Dendritic cell treated with granulocyte-macrophage colony-stimulating factor and Interleukin-4, amounts not matched to agents 40 ng/mL and 50 ng/mL, for 4 days (primary cell): Measurements from ENCODE around the gene CNTFR.

Experiments
- H3K27ac Mint-ChIP-seq: one replicate; pipeline ENCODE4 v1.8.0; 2022; ENCODE audit warnings: mild to moderate bottlenecking, mixed read lengths
- H3K27me3 Mint-ChIP-seq: one replicate; pipeline ENCODE4 v1.8.0; 2022; ENCODE audit warnings: mild to moderate bottlenecking, mixed read lengths
- H3K36me3 Mint-ChIP-seq: one replicate; pipeline ENCODE4 v1.8.0; 2022; ENCODE audit warnings: low read depth, mixed read lengths
- H3K4me1 Mint-ChIP-seq: one replicate; pipeline ENCODE4 v1.8.0; 2022; ENCODE audit warnings: low read depth, mixed read lengths
- H3K4me3 Mint-ChIP-seq: one replicate; pipeline ENCODE4 v1.8.0; 2022; ENCODE audit warnings: mild to moderate bottlenecking, moderate library complexity, mixed read lengths
- H3K9me3 Mint-ChIP-seq: one replicate; pipeline ENCODE4 v1.8.0; 2022; ENCODE audit warnings: mixed read lengths
- intact Hi-C: fragments of 100-400 bp; cut with micrococcal nuclease; formaldehyde crosslinking; loops from one replicate; pipeline ENCODE4 v1.15.0; 2022

CNTFR gene

DNA sequence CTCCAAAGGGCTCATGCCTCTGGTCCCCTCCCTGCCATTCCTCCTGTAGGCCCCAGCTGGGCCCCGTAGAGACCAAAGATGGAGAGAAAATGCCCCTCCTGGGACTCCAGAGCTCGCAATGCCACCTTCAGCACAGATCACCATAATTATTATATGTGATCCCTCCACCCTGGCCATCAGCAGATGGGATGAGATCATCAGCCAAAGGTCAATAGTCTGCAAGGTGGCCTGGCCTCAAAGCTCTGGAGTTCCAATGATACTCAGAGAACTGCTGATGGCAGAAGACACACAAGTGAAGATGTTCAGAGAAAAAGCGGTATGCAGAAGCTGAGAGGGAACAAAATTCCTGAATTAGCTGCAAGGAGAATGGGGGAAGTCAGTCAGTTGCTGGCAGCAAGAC lies 17.4 kb upstream of the CNTFR start:
- Mint-ChIP-seq H3K36me3 (peaks cover 8% of the 10 kb centered on the region), H3K27ac (no peak overlapping the region), H3K4me1 (peaks cover 15% of the 10 kb centered on the region), H3K4me3 (no peak overlapping the region), H3K9me3 (no peaks in the 10 kb centered on the region), H3K27me3 (peaks cover 14% of the 10 kb centered on the region)
- intact Hi-C loops = no loop called here

DNA sequence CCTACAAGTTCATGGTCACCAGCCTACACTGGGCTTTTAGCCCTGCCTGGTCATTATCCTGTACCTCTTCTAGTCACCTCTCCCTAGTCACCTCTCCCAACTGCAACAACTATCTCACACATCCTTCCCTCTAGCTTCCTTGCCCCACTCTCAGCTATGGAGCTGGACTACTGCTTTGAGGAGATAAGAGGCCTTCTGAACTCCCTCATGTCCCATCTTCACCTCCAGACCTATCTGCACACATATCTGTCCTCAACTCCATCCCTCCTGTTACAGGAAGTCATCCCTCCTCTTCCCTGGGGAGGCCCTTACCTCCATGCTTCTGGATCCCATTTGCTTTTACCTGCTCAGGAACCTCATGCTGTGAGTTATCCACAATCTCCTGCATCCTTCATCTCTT lies 16.7 kb upstream of the CNTFR start:
- Mint-ChIP-seq H3K4me3 (no peak overlapping the region), H3K9me3 (no peaks in the 10 kb centered on the region), H3K27me3 (peaks cover 20% of the 10 kb centered on the region), H3K36me3 (peaks cover under 1% of the 10 kb centered on the region), H3K27ac (no peak overlapping the region), H3K4me1 (peaks cover 10% of the 10 kb centered on the region)
- intact Hi-C loops = no loop called here

DNA sequence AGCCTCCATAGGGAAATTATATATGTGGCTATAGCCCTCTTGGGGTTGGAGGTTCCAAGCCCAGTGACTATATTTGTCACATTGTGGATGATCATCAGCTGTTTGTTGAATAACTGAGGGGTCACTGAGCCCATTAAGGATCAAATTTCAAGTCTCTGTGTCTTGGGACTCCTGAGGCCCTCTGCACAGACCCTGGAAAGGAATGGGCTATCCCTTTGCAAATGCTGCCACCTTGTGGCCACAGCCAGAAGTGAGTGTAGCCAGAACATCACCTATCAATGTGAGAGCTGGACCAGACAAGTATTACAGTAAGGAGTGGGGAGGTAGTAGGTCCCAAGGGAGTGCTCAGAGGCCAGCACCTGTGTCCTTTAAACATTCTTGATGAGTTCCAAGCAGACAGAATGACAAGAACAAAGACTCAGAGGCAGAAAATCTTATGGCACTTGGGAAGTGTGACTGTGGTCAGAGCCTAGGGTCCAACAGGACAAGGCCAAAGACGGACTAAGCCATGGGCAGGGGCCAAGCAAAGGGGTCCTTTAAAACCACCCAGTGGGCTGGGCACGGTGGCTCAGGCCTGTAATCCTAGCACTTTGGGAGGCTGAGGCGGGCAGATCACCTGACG lies 14.2 kb upstream of the CNTFR start:
- H3K9me3 Mint-ChIP-seq = no peaks in the 10 kb centered on the region
- no peak overlapping the region for H3K27ac Mint-ChIP-seq
- no peaks in the 10 kb centered on the region for H3K4me1 Mint-ChIP-seq
- H3K4me3 Mint-ChIP-seq = no peak overlapping the region
- peaks cover 26% of the 10 kb centered on the region for H3K27me3 Mint-ChIP-seq
- no peaks in the 10 kb centered on the region for H3K36me3 Mint-ChIP-seq
- intact Hi-C loops = loop anchor here (1.0 kb wide), 2 partner anchors 41 to 55 kb away; no protein-coding TSS in a partner anchor

DNA sequence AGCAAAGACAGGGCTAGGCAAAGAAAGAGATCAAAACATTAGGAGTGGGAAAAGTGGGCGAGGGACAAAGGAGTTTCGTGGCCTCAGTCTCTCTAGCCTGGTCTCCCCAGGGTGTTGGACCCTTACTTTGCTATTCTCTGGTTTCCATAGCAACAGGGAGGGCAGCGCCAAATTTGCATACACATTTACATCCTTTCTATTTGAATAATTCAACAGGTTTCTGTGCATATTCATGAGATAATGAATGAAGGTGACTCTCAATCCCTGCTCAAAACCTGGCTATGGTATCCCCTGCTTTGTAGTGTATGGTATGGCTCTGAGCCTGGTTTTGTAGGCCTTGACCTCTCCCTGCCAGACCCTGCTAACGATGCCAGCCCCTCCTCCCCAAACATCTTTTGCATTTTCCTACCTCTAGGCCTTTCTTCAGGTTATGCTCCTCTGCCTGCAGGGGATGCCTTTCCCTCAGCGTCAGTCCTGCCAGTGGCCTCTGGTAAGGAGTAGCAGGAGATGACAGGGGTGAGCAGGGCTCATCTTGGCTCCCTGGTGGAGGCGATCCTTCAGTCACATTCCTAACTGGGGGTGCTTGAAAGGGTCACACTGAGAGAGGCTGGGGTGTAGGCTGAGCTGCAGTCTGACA lies 12.5 kb upstream of the CNTFR start:
- no peaks in the 10 kb centered on the region for H3K9me3 Mint-ChIP-seq
- H3K27me3 Mint-ChIP-seq = peaks cover 32% of the 10 kb centered on the region
- intact Hi-C loops = no loop called here
- H3K4me1 Mint-ChIP-seq = no peaks in the 10 kb centered on the region
- H3K4me3 Mint-ChIP-seq = no peak overlapping the region
- no peaks in the 10 kb centered on the region for H3K36me3 Mint-ChIP-seq
- H3K27ac Mint-ChIP-seq = no peak overlapping the region

DNA sequence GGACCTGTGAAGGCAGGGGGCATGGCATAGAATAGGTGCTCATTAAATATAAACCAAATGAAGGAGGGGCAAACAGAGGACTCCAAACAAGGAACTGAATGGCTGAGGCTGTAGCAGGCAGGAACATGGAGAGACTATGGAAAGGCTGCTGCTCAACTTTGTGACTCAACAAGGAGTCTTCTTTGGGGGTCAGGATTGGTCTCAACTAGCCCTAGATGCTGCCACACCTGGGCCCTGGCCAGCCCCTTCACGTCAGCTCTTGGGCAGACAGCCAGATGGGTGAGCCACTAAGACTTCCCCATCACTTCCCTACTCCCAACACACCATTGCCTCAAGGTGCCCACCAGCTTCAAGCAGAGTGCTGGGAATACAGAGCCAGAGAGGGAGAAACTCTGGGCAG lies 11.4 kb upstream of the CNTFR start:
- H3K4me3 Mint-ChIP-seq = no peak overlapping the region
- no peaks in the 10 kb centered on the region for H3K9me3 Mint-ChIP-seq
- intact Hi-C loops = no loop called here
- no peaks in the 10 kb centered on the region for H3K4me1 Mint-ChIP-seq
- no peaks in the 10 kb centered on the region for H3K36me3 Mint-ChIP-seq
- no peak overlapping the region for H3K27ac Mint-ChIP-seq
- peaks cover 40% of the 10 kb centered on the region for H3K27me3 Mint-ChIP-seq

DNA sequence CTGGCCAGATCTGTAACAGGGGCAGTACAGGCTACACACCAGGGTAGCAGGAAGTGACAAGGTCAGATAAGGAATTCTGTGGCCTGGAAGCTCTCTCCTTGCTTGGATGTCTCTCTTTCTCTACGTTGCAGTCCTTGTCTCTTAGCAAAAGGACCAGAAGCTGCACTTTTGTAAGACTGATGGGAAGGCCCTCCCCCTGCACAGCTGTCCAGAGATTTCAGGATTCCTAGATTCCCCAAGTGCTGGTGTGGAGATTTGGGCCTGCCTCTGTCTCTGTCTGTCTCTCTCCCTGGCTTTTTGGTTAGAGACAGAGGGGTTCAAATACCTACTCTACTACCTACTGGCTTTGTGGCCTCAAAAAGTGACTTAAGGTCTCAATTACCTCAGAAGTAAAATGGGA lies 10.0 kb upstream of the CNTFR start:
- Mint-ChIP-seq H3K4me1 (no peaks in the 10 kb centered on the region), H3K27ac (no peak overlapping the region), H3K4me3 (no peak overlapping the region), H3K27me3 (peaks cover 33% of the 10 kb centered on the region), H3K9me3 (no peaks in the 10 kb centered on the region), H3K36me3 (no peaks in the 10 kb centered on the region)
- intact Hi-C loops = no loop called here

DNA sequence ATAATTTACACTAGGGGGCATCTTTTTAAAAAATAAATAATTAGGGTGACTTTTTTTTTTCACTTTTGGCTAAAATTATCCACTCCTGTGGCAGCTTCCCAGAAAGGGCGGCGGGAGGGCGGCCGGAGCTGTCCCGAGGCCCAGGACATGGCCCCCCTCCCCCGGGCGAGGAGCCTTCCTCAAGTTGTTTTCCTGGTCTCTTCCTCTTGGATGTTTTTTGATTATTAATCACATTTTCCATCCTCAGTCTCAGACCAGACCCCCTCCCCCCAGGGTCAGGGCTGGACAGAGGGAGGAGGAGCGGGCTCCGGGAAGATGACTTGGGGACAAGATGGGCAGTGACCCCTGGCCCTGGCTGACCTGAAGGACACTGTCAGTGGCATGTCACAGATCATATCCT lies 4.7 kb upstream of the CNTFR start:
- peaks cover 41% of the 10 kb centered on the region for H3K4me1 Mint-ChIP-seq
- H3K27me3 Mint-ChIP-seq = peaks cover 64% of the 10 kb centered on the region
- H3K4me3 Mint-ChIP-seq = no peak overlapping the region

DNA sequence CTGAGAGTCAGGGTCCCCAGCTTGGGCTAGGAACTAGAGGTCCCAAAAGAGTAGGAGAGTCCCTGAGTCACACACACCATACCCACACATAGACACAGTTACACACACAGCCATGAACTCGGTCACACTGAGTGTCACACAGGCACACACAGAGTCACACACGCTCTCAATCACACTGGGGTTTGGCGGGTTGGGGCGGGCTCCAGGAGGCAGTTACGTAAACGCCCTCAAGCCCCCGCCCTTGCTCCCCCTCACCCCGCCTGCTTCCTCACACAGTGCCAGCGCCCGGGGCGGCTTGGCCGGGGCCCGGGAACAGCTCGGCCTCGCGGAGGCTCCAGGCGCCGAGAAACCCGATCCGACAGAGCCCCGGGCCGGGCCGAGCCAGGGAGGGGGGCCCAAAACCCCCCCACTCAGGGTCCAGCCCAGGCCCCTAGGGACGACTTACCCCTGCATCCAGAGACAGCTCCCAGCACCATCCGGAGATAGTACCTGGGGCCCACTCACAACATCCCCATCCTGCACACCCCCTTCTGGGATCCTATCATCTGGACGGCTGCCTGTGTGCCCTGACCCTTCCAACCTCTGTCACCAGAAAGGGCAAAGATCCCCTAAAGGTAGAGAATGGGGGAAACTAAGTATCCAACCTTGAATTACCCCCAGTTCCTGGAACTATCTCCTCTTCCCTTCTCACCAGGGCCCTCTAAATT lies 3.5 kb upstream of the CNTFR start:
- no peak overlapping the region for H3K4me3 Mint-ChIP-seq
- H3K9me3 Mint-ChIP-seq = no peaks in the 10 kb centered on the region
- no peaks in the 10 kb centered on the region for H3K36me3 Mint-ChIP-seq
- peak overlapping the region; percentile 6 for H3K27ac Mint-ChIP-seq
- H3K27me3 Mint-ChIP-seq = peaks cover 73% of the 10 kb centered on the region
- peaks cover 48% of the 10 kb centered on the region for H3K4me1 Mint-ChIP-seq
- intact Hi-C loops = loop anchor here (5.0 kb wide), 1 partner anchor 156 kb away; no protein-coding TSS in a partner anchor

More for the DNA sequence above, 4.7 kb upstream of the CNTFR start:
- Mint-ChIP-seq H3K27ac (no peak overlapping the region), H3K36me3 (no peaks in the 10 kb centered on the region), H3K9me3 (no peaks in the 10 kb centered on the region)
- intact Hi-C loops = loop anchor here (5.0 kb wide), 1 partner anchor 157 kb away; no protein-coding TSS in a partner anchor

DNA sequence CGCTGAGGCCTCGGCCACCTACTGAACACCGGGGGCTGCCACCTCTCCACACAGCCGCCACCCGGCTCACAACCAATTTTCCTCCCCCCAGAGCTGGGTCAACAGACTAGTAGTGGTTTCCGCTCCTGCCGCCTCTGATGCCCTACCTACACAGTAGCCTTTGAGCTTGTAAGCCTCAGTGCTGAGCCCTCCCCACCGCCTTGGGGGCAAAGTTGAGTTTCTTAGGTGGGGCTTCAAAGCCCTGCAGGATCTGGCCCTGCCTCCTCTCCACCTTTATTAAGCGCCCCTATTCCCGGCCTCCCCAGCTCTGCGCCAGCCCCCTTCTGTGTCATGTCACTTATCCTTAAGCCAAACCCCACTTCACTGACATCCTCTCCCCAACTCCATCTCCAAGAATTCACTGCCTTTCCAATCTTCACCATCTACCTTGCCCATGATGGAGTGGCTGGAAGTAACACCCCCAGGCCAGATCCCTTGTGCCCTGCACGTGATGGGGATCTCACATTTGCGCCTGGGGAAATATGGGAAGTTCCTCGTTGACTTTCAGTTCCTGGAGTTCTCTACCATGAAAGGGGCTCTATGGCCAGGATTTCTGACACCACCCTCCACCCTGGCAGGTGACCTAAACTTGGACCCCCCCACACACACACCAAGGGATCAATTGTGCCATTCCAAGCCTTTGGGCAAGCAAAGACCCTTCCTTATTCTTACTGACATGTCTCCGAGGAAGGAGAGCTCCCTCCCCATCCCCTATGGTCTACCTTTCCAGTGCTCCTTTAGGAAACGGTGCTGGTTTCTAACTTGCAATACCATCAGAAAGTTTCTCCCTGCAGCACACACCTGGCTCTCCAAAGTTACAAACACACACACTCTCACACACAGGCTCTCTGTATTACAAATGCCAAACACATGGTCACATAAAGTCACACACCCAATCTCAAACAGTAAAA lies 2.7 kb upstream of the CNTFR start:
- H3K4me3 Mint-ChIP-seq = no peak overlapping the region

DNA sequence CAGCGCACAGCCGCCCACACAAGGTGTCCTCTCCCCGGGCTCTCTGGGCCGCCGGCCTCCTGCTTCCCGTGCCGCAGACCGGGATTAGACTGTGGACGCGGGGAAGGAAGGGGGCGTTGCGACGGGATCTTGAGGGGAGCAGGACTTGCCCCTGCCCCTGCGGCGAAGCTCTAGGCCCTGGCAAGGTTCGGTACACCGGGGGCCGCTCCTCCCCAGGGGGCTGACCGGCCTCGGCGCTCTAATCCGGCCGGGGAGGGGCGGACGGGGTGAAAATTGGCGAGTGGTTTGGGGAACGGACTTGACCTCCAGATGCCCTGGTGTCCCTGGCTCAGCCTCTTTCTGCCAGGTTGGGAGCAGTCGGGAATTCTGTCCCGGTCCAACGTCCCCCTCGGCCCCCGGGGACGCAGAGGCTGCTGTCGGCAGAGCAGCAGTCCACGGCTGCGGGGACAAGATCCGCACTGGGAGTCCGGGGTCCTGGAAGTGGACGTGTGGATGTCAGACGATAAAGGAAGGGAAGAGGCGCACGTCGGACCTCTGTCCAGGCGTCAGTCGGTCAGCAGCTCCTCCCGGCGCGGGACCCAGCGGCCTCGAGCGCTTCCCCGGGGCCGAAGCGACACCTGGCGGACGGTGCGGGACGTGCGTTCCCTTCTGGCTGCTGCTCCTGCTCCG lies 1.9 kb upstream of the CNTFR start:
- no peaks in the 10 kb centered on the region for H3K36me3 Mint-ChIP-seq
- peaks cover 78% of the 10 kb centered on the region for H3K27me3 Mint-ChIP-seq
- intact Hi-C loops = loop anchor here (2.0 to 5.0 kb wide), 2 partner anchors 43 to 154 kb away; no protein-coding TSS in a partner anchor
- H3K4me1 Mint-ChIP-seq = peaks cover 48% of the 10 kb centered on the region
- no peaks in the 10 kb centered on the region for H3K9me3 Mint-ChIP-seq
- H3K4me3 Mint-ChIP-seq = peak overlapping the region; percentile 75
- H3K27ac Mint-ChIP-seq = no peak overlapping the region

More for the DNA sequence above, 2.7 kb upstream of the CNTFR start:
- Mint-ChIP-seq H3K27ac (no peak overlapping the region), H3K36me3 (no peaks in the 10 kb centered on the region), H3K4me1 (peaks cover 48% of the 10 kb centered on the region), H3K9me3 (no peaks in the 10 kb centered on the region), H3K27me3 (peaks cover 76% of the 10 kb centered on the region)
- intact Hi-C loops = loop anchor here (2.0 to 5.0 kb wide), 2 partner anchors 43 to 155 kb away; no protein-coding TSS in a partner anchor

DNA sequence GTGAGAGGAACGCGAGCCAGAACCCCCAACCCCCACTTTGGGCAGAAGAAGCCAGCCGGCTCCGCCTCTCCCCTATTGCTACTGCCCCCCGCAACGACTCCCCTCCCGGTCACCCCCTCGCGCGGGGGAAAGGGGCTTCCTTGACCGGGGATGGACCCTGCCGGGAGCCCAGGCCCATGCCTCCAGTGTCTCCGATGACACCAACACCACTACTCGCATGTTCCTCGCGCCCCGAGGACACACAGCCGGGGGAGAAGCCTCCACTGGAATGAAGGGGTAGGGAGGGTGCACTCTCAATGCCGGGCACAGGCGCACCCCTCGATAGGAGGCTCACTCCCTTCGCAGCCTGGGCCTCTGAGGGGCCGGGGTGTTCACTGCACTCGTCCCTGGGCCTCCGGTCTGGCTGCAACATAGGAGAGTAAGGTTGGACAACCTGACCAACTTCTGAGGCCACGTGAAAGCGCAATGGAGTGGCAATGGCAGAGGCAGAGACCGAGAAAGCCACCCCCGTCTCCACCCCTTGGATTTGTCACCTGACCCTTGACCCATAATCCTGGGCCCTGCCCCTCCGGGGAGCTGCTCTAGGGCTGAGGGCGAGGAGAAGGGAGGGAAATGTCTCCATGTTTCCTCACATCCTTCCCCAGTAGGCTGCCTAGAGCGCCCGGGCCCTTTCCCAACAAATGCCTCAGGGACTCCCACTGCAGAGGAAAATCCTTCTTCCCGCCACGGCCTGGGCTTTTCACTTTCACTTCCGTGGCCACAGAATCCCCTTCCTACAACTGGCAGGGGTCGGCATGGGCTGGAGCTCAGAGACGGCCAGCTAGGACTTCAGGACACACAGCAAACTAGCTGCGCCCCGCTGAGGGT lies 1.1 kb upstream of the CNTFR start:
- H3K4me3 Mint-ChIP-seq = peak overlapping the region; percentile 75
- no peaks in the 10 kb centered on the region for H3K36me3 Mint-ChIP-seq
- H3K27ac Mint-ChIP-seq = no peak overlapping the region
- H3K9me3 Mint-ChIP-seq = no peaks in the 10 kb centered on the region
- peaks cover 82% of the 10 kb centered on the region for H3K27me3 Mint-ChIP-seq
- intact Hi-C loops = loop anchor here (2.0 to 5.0 kb wide), 2 partner anchors 42 to 153 kb away; no protein-coding TSS in a partner anchor
- peaks cover 48% of the 10 kb centered on the region for H3K4me1 Mint-ChIP-seq
